ENCODE results near the gene TNRC6C. TPM values are rescaled to one million over a fixed set of nuclear protein-coding genes. Genes with fewer than 3 reads are reported as not detected.

The TNRC6C gene
- polyA plus RNA-seq, 3 donors = 0.38 to 0.80 (median 0.46) TPM

DNA sequence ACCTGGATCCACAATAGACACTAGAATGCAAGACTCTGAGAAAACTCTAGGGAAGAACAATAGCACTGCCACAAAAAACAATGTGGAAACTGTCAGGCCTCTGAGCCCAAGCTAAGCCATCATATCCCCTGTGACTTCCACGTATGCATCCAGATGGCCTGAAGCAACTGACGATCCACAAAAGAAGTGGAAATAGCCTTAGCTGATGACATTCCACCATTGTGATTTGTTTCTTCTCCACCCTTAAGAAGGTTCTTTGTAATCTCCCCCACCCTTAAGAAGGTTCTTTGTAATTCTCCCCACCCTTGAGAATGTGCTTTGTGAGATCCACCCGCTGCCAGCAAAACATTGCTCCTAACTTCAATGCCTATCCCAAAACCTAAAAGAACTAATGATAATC lies 39.2 kb upstream of the TNRC6C start:
- Histone ChIP-seq H2AFZ (ENCODE audit: insufficient read depth, low read depth, low read length, poor library complexity, severe bottlenecking) (no peak overlapping the region), H4K20me1 (ENCODE audit: insufficient read depth, low read length) (peaks cover 12% of the 10 kb centered on the region), H3K4me2 (replicated peaks; ENCODE audit: extremely low read depth, low read length, poor library complexity, severe bottlenecking) (no peak overlapping the region), H3K79me2 (ENCODE audit: insufficient read depth, low read length) (no peaks in the 10 kb centered on the region), H3K9me3 (replicated peaks in 1 of 2; ENCODE audit: control insufficient read depth in 1 of 2, insufficient read depth in 1 of 2, low read length in 2 of 2) (peaks cover 10 to 18% of the 10 kb centered on the region in 2 donors), H3K4me1 (ENCODE audit: control insufficient read depth in 1 of 2, insufficient read depth in 2 of 2, low read length in 2 of 2) (peaks cover 18 to 19% of the 10 kb centered on the region in 2 donors), H3K4me3 (replicated peaks in 1 of 3; ENCODE audit: low read depth in 2 of 3, low read length in 3 of 3) (no peak overlapping the region), H3K9ac (ENCODE audit: insufficient read depth, low read length, poor library complexity, severe bottlenecking) (no peak overlapping the region), H3K27me3 (ENCODE audit: control insufficient read depth in 2 of 2, insufficient read depth in 2 of 2, low read length in 2 of 2) (peaks cover 59 to 82% of the 10 kb centered on the region in 2 donors), H3K36me3 (replicated peaks in 1 of 2; ENCODE audit: control insufficient read depth in 1 of 2, insufficient read depth in 2 of 2, low read length in 2 of 2) (no peaks in the 10 kb centered on the region), H3K27ac (ENCODE audit: low read depth in 1 of 2, low read length in 2 of 2) (no peak overlapping the region)
- peaks cover 25% of the 10 kb centered on the region for H3K4me1 Mint-ChIP-seq
- intact Hi-C loops (cut with micrococcal nuclease) = loop anchor here (5.0 kb wide), 2 partner anchors 37 to 38 kb away; partner anchors contain the start of gene TNRC6C (in 1 of the 2)
- TF ChIP-seq, protein P1, sequence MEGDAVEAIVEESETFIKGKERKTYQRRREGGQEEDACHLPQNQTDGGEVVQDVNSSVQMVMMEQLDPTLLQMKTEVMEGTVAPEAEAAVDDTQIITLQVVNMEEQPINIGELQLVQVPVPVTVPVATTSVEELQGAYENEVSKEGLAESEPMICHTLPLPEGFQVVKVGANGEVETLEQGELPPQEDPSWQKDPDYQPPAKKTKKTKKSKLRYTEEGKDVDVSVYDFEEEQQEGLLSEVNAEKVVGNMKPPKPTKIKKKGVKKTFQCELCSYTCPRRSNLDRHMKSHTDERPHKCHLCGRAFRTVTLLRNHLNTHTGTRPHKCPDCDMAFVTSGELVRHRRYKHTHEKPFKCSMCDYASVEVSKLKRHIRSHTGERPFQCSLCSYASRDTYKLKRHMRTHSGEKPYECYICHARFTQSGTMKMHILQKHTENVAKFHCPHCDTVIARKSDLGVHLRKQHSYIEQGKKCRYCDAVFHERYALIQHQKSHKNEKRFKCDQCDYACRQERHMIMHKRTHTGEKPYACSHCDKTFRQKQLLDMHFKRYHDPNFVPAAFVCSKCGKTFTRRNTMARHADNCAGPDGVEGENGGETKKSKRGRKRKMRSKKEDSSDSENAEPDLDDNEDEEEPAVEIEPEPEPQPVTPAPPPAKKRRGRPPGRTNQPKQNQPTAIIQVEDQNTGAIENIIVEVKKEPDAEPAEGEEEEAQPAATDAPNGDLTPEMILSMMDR (IDR thresholded peaks at IDR 0.05) = no peak
- no peak for DNase-seq
- H3K27ac Mint-ChIP-seq = no peak overlapping the region
- H3K27me3 Mint-ChIP-seq (ENCODE audit: low read depth in 3 of 3) = peaks cover 80 to 92% (median 83%) of the 10 kb centered on the region in 3 donors
- peak overlapping the region in 1 of 2 donors; percentile 86 for H3K4me3 Mint-ChIP-seq
- 86% methylated on average over 1 of the region's 3 CpGs for WGBS (ENCODE audit: insufficient coverage)
- H3K36me3 Mint-ChIP-seq = peaks cover 0 to 2% of the 10 kb centered on the region in 2 donors
- H3K9me3 Mint-ChIP-seq = peaks cover 0 to 29% (median 9%) of the 10 kb centered on the region in 7 donors

DNA sequence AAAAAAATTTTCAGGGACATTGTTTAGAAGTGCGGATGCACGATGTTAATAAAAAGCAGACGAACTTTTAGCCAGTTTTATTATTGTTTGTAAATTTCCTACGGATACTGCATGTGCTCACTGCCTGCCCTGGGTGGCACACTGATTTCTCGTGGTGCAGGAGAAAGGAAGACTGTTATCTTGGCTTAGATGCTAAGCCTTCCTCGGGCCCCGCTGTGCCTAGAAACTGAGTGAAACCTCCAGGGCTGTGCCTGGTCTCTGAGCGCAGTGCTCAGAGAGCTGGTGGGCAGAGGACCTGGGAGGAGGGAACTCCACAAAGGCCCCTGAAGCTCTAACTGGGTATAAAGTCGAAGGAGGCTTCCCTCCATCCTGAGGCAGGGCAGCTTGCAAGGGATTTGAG lies 35.4 kb upstream of the TNRC6C start:
- Histone ChIP-seq H3K9me3 (replicated peaks in 1 of 2; ENCODE audit: control insufficient read depth in 1 of 2, insufficient read depth in 1 of 2, low read length in 2 of 2) (peaks cover 10 to 16% of the 10 kb centered on the region in 2 donors), H3K36me3 (replicated peaks in 1 of 2; ENCODE audit: control insufficient read depth in 1 of 2, insufficient read depth in 2 of 2, low read length in 2 of 2) (no peaks in the 10 kb centered on the region), H3K27me3 (ENCODE audit: control insufficient read depth in 2 of 2, insufficient read depth in 2 of 2, low read length in 2 of 2) (peaks cover 38 to 87% of the 10 kb centered on the region in 2 donors), H3K4me3 (replicated peaks in 1 of 3; ENCODE audit: low read depth in 2 of 3, low read length in 3 of 3) (no peak overlapping the region), H3K27ac (ENCODE audit: low read depth in 1 of 2, low read length in 2 of 2) (no peak overlapping the region), H4K20me1 (ENCODE audit: insufficient read depth, low read length) (no peaks in the 10 kb centered on the region), H3K4me1 (ENCODE audit: control insufficient read depth in 1 of 2, insufficient read depth in 2 of 2, low read length in 2 of 2) (no peaks in the 10 kb centered on the region), H3K4me2 (replicated peaks; ENCODE audit: extremely low read depth, low read length, poor library complexity, severe bottlenecking) (no peak overlapping the region), H3K79me2 (ENCODE audit: insufficient read depth, low read length) (no peaks in the 10 kb centered on the region), H3K9ac (ENCODE audit: insufficient read depth, low read length, poor library complexity, severe bottlenecking) (no peak overlapping the region), H2AFZ (ENCODE audit: insufficient read depth, low read depth, low read length, poor library complexity, severe bottlenecking) (no peak overlapping the region)
- intact Hi-C loops (cut with micrococcal nuclease) = no loop called here
- Mint-ChIP-seq H3K4me1 (peaks cover 8% of the 10 kb centered on the region), H3K9me3 (peaks cover 0 to 25% (median 7%) of the 10 kb centered on the region in 7 donors), H3K27ac (no peak overlapping the region), H3K4me3 (peak overlapping the region in 1 of 2 donors; percentile 26), H3K36me3 (no peaks in the 10 kb centered on the region), H3K27me3 (ENCODE audit: low read depth in 3 of 3) (peaks cover 75 to 95% (median 77%) of the 10 kb centered on the region in 3 donors)
- TF ChIP-seq, protein P1 (IDR thresholded peaks at IDR 0.05) = no peak
- DNase-seq = no peak
- WGBS (ENCODE audit: insufficient coverage) = 91% methylated on average over 9 of the region's 9 CpGs

Data from CD14-positive monocyte (primary cell).